ENCODE results near the gene SRXN1. TPM values are rescaled to one million over a fixed set of nuclear protein-coding genes. Genes with fewer than 3 reads are reported as not detected.

The SRXN1 gene
- total and polyA plus RNA-seq, 2 experiments from 2014 or later = 21.4 to 21.6 TPM

- Histone ChIP-seq H3K27ac (no peak overlapping the region), H3K4me1 (ENCODE audit: low read depth) (no peaks in the 10 kb centered on the region), H3K9me3 (ENCODE audit: low read depth) (no peaks in the 10 kb centered on the region), H3K27me3 (no peaks in the 10 kb centered on the region), H3K4me3 (no peak overlapping the region), H3K36me3 (no peaks in the 10 kb centered on the region)
- no peak for DNase-seq (ENCODE audit: low read depth in 1 of 2, low spot score in 1 of 2)
- no peak for TF ChIP-seq CTCF (IDR thresholded peaks at IDR 0.05; ENCODE audit: low read depth, low read length)
These were observed 32.8 kb downstream of the SRXN1 start for GRCh38 chr20:620246-620645.

DNA sequence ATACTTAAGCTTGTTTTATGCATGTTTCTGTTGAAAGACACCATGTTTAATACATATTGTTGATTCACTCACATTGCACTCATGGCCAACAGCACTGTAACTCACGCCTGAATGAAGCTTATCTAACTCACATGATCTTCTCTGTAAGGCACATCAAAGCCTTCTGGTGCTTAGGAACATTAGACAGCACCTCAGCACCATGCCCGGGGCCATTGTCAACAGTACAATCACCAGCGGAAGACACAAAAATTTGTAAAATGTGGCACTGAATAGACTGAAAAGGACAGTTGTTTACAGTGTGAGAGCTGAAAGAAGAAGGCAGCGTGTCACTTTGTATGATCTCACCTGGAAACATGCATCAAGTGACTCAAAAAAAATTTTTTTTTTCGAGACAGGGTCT, 34.0 kb downstream of the SRXN1 start:
- H3K9me3 ChIP-seq (ENCODE audit: low read depth) = no peaks in the 10 kb centered on the region
- no peak for DNase-seq (ENCODE audit: low read depth in 1 of 2, low spot score in 1 of 2)
- H3K4me1 ChIP-seq (ENCODE audit: low read depth) = no peaks in the 10 kb centered on the region
- H3K27ac ChIP-seq = no peak overlapping the region
- no peak for TF ChIP-seq CTCF (IDR thresholded peaks at IDR 0.05; ENCODE audit: low read depth, low read length)
- no peak overlapping the region for H3K4me3 ChIP-seq
- H3K27me3 ChIP-seq = no peaks in the 10 kb centered on the region
- H3K36me3 ChIP-seq = no peaks in the 10 kb centered on the region

- Histone ChIP-seq H3K4me1 (ENCODE audit: low read depth) (no peaks in the 10 kb centered on the region), H3K27me3 (no peaks in the 10 kb centered on the region), H3K36me3 (no peaks in the 10 kb centered on the region), H3K27ac (no peak overlapping the region), H3K4me3 (no peak overlapping the region), H3K9me3 (ENCODE audit: low read depth) (no peaks in the 10 kb centered on the region)
- no peak for TF ChIP-seq CTCF (IDR thresholded peaks at IDR 0.05; ENCODE audit: low read depth, low read length)
- DNase-seq (ENCODE audit: low read depth in 1 of 2, low spot score in 1 of 2) = no peak
These were observed 34.9 kb downstream of the SRXN1 start for GRCh38 chr20:617934-618690.

DNA sequence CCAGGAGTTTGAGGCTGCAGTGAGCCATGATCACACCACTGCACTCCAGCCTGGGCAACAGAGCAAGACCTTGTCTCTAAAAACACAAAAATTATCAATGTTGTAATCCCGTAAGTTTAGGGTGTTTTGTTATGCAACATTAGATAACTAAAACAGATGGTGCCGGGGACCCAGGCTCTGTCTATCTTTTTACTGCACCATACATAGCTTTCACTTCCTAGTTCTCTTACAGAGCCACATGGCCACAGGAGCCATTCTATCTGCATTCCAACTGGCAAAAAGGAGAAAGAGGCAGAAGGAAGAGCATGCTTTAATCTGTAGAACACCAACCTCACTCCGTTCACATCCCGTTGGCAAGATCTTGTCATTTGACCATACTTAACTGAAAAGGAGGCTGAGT, 37.5 kb downstream of the SRXN1 start:
- Histone ChIP-seq H3K4me3 (no peak overlapping the region), H3K4me1 (ENCODE audit: low read depth) (no peaks in the 10 kb centered on the region), H3K36me3 (no peaks in the 10 kb centered on the region), H3K27me3 (peaks cover 7% of the 10 kb centered on the region), H3K9me3 (ENCODE audit: low read depth) (no peaks in the 10 kb centered on the region), H3K27ac (no peak overlapping the region)
- no peak for DNase-seq (ENCODE audit: low read depth in 1 of 2, low spot score in 1 of 2)
- TF ChIP-seq CTCF (IDR thresholded peaks at IDR 0.05; ENCODE audit: low read depth, low read length) = no peak

- Histone ChIP-seq H3K9me3 (ENCODE audit: low read depth) (no peaks in the 10 kb centered on the region), H3K27ac (no peak overlapping the region), H3K36me3 (no peaks in the 10 kb centered on the region), H3K4me3 (no peak overlapping the region), H3K4me1 (ENCODE audit: low read depth) (no peaks in the 10 kb centered on the region), H3K27me3 (peaks cover 27% of the 10 kb centered on the region)
- DNase-seq (ENCODE audit: low read depth in 1 of 2, low spot score in 1 of 2) = no peak
- no peak for TF ChIP-seq CTCF (IDR thresholded peaks at IDR 0.05; ENCODE audit: low read depth, low read length)
These were observed 41.2 kb downstream of the SRXN1 start for GRCh38 chr20:611843-612185.
